Suppressor macrophage (primary cell): Measurements from ENCODE around the gene IL21R.

Source experiments
- DNase-seq, 4 experiments: peaks; one replicate each; pipeline ENCODE4 v3.0.0-alpha.2; 2020 to 2022

IL21R gene

GRCh38 chr16:27489421-27489820 is 87.4 kb downstream of the IL21R start:
- DNase-seq, result no peak

DNA sequence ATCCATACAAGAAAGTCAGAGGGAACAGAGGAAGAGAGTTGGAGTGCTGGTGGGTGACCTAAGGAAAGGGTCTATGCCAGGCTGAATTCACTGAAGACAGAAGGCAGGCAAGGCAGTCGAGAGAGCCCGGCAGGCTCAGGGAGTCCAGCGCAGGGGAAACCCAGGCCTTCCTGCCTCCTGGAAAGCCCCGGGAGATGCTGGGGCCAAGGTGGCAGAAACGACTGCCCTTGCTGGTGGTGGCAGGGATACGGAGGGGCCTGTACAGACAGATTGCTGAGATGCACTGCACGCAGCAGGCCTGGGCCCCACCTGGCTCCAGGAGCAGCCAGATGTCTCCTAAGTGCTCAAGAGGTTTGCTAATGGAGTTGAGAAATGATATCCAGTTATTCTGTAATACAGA is 87.9 kb downstream of the IL21R start:
- no peak for DNase-seq

DNA sequence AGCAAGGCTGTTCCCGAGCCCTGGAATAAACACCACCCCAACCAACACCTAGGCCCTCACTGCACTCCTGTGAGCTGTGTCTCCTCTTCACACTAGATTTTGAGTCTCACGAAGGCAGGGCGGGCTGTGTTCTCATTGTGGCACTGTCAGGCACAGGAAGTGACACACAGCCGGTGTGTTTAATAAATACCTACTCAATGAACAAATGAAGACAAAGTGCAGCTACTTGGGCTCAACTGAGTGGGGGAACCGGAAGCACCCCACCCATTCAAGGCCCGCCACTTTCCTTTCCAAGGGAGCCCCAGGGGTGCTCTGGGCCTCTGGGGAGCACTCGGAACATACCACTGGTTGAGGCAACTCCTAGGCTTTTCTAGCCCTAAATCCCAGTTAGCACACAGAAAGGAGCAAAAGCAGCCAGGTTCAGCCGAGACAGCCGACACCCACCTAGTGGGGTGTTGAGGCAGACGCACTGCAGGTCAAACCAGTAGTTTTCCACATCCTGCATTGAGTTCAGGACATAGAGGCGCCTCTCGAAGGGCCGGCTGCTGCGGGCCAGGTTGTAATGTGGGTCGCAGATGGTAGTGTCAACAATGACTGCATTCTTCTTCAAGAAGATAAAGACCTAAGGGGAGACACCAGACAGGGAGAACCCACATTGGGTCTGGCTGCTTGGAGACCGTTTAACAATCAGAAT is 90.1 kb downstream of the IL21R start:
- no peak for DNase-seq

DNA sequence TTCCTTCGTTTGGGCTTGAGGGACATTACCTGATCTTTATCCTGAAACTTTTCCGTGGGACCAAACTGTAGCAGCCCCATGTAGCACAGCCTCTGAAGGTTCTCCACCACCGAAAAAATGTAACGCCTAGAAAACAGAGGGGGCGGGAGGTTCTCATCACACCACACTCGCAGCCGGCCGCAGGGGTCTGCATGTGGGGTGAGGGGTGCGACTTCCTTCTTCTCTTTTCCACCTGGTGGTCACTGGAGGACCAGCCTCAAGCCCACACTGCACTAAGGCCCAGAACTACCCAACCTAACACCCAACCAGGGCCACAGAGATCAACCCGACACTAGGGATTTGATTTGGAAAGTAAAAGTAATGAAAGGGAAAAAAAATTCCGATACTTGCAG is 90.6 kb downstream of the IL21R start:
- DNase-seq, result no peak

DNA sequence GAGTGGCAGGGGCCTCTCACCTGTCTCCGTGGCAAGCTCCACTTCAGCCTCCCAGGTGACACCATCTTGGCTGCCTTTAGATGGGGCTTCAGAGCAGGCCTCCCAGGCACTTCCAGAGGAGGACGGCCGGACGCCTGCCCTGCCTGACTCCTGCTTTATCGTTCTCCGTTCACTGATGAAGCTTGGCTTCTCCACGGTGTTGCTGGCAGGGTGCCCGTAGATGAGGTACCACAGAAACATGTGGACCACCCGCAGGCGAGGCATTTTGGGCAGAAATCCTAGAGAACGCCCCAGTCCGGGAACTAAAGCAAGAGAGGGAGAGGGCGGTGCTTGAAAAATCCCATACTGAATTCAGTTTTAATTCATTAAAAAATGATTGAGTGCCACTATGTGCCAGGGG is 93.2 kb downstream of the IL21R start:
- DNase-seq, result no peak

DNA sequence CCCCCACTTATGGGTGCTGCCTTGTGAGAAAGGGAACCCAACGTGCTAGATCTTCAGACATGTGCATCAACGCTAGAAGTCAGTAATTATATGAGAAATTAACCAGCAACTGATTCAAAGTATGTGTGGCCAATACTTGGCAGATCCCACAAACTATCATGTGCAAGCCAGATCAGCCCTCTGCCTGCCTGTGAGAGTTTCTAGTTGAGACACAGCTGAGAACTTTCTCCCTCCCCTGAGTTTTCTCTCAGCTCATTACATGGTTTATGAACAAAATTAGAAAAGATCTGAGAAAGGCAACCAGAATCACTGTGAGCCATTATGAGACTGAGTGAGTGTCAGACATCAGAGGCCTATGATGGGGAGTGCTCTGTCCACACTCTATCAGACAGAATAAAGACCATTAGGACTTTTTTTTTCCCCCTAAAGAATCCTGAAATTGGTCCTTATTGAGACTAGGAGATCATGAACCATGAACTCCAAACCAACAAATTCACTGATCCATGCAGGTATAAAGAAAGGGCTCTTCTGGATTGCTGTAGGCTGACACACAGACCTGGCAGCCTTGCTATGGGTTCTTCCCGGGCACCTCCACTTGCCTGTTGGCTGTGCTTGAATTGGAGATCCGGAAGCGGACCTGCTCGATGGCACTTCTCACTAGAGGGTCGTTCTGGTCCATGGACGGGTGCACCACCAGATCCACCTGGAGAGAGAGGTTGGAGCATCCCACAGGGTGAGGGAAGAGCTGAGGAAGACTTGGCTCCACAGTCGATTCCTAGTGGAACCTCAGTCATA is 96.3 kb downstream of the IL21R start:
- no peak for DNase-seq

DNA sequence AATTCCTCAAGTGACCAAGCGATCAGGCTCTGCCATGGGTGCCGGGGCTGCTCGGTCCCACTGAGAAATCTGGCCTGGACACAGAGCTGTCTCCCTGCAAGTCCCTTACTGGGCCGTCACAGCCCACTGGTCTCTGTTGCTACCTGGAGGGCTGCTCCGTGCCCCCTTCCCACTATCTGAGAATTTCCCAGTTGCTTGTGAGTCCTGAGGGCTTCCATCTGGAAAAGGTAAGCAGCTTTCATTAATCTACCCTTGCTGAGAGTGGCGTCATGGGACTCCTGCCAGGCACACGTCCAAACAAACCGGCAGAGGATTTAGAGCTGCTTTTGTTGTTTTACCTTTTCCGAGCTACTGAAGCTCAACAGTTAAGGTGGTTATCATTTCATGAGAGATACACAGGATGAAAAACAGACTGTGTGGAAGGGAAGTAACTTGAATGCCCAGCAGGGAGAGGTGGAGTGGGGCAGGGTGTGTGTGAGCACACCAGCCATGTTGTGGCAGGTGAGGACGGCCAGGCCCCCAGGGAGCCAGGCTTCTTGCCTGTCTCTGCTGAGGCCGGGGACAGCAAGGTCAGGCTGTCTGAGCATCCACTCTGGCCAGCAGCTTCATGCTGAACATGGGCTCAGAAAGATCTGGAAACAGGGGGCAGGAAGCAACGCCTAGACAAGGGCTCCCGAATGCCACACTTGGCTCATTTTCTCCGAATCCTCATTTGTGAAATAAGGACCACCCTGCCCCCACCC is 97.1 kb downstream of the IL21R start:
- no peak for DNase-seq

DNA sequence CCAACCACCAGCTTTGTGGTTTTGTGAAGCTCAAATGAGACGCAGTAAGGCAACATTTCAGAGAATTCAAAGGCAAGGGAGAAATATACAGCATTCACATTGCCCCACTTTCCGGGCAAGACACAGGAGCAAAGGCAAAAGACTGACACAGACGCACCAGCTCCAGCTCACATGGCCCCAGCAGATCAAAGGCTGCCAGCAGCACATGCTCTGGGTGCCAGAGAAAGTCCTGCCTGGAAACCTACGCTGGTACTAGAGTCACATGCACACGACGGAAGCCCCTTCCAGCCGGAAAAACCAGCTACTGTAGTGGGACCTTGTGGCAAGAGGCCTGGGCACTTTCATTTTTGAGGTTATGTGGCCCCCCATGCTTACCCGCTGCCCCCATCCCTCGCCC is 97.7 kb downstream of the IL21R start:
- DNase-seq, result no peak

DNA sequence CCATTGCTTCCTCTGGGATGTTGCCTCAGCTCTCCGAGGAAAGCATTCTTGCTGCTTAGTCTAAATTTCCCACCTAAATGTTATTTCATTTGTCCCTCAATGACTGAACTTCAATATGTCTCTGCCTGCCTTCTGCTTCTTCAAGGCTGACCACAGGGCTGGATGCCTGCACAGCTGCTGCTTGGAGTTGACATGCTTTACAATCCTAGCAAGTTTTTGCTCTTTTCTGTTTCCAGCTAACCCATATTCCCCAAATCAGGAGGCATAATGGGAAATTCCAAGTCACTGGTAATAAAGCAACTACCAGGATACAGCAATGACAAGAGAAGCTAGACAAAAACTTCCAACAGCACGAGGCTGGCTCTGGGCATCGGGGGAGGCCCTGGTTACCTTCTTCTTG is 98.8 kb downstream of the IL21R start:
- DNase-seq, result no peak
